Cardiac fibroblast (primary cell): ENCODE results near the gene TVP23A.

Experiments used
- DNase-seq, 2 donors: peaks; one replicate each; pipeline versions ENCODE4 v3.0.0 to v3.0.0-alpha.2; 2010; ENCODE audit warnings: low read depth in 2 of 2
- H3K4me3 ChIP-seq, 2 donors: replicated peaks in 1 of 2; 1 replicate in 1 of 2; 2 replicates in 1 of 2; pipeline ENCODE4 v1.5.1; 2011; ENCODE audit warnings: low read depth in 2 of 2, low read length in 2 of 2, mild to moderate bottlenecking in 2 of 2, moderate library complexity in 1 of 2
- CTCF ChIP-seq: IDR thresholded peaks from one replicate; pipeline ENCODE4 v1.5.1; 2011; ENCODE audit warnings: low read depth, mild to moderate bottlenecking, low read length, inconsistent platforms

TVP23A gene

DNA sequence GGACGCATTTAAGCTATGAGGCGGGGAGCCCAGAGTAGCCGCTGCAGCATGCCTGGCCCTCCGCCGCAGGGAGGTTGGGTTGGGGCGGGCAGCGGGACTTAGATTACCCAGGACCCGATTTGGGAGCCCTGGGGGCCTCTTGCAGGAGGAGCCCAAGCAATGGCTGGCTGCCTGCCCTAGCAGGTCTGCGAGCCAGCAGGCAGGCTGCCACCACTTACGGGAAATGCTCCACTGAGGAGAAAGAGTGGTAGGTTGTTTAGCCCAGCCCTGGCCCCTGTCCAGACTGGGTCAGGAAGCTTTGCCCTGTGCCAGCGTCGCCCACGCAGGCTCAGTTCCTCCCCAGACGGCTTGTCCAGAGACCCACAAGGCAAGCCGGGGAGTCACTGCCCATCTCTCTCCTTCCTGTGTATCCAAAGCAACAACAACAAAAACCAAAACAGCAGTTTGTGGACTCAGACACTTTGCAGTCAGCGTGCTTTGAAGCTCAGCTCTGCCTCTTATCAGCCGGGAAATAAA lies 10.3 kb upstream of the TVP23A start:
- TF ChIP-seq CTCF, result no peak
- H3K4me3 ChIP-seq, result no peak overlapping the region
- peak; percentile 66 to 99 for DNase-seq

GRCh38 chr16:10827691-10828341 lies 9.2 kb upstream of the TVP23A start:
- peak; percentile 64 to 97 for DNase-seq
- H3K4me3 ChIP-seq, result no peak overlapping the region
- no peak for TF ChIP-seq CTCF

DNA sequence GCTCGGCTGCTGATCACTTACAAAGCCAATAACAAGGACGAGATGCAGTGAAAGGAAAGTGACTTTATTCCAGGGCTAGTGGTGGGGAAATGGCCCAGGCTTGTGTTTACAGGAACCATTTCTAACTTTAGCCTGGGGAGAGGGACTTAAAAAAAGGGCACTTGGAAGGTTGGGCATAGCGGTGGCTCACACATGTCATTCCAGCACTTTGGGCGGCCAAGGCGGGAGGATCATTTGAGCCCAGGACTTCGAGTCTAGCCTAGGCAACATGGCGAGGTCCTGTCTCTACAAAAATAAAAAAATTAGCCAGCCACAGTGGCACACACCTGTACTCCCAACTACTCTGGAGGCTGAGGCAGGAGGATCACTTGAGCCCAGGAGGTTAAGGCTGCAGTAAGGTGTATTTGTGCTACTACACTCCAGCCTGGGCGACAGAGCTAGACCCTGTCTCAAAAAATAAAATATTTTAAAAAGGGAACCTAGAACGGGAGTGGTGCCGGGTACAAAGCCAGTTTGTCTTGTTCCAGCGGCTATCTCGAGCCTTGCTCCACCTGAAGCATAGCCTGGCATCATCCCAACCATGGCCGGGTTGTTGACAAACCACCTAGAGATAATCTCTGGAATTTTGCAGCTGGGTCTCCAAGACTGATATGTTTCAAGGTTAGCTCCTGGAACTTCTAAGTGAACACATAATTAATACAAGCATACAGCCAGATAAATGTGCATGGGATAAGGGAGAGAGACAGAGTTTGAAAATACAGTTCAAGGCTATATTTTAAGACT lies 5.7 kb upstream of the TVP23A start:
- H3K4me3 ChIP-seq, result no peak overlapping the region
- DNase-seq, result no peak
- TF ChIP-seq CTCF, result no peak

GRCh38 chr16:10822702-10823101 lies 4.1 kb upstream of the TVP23A start:
- TF ChIP-seq CTCF, result no peak
- no peak overlapping the region for H3K4me3 ChIP-seq
- DNase-seq, result no peak

DNA sequence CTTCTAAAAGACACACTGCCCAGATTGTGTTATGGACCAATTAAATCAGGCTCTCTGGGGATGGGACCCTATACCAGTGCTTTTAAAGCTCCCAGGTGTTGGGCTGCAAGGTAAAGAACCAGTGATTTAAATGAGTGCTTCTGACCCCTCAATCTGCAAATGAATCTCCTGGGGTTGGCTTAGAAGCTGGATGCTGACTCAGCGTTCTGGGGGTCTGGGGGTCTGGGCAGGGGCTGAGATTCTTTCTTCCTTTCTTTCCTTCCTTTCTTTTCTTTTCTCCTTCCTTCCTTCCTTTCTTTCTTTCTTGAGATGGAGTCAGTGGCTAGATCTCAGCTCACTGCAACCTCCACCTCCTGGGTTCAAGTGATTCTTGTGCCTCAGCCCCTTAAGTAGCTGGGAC lies 2.0 kb upstream of the TVP23A start:
- TF ChIP-seq CTCF, result no peak
- no peak overlapping the region for H3K4me3 ChIP-seq
- DNase-seq, result no peak

DNA sequence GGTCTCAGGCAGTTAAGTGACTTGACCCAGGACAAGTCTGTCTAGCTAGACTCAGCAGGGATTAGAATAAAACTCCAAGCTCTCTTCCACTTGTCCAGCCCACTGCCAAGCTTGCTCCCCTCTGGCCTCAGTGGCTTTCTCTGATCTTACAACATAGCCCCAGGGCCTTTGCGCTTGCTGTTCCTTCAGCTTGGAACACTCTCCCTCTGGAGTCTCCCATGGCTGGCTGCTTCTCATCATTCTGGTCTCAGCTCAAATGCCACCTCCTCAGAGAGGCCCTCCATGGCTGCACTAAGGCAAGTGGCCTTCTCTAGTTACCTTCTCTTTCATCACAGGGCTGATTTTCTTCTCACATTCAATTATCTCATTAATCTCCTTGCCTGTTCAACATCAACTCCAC lies 1.1 kb downstream of the TVP23A start:
- no peak for TF ChIP-seq CTCF
- no peak overlapping the region for H3K4me3 ChIP-seq
- DNase-seq, result no peak
